Skeletal muscle satellite cell (primary cell): ENCODE results near the gene KRTAP10-5.
"Not testable (repeated sequence)": the region's sequence is repeated elsewhere in the genome, so short reads cannot be mapped to it uniquely, and the experiment has no call there.

Experiments used
- H3K27me3 ChIP-seq: 2 replicates; pipeline ENCODE4 v1.7.0; 2013; ENCODE audit warnings: low read length; ENCODE audit not compliant: control insufficient read depth, insufficient read depth
- H3K36me3 ChIP-seq: 2 replicates; pipeline ENCODE4 v1.7.0; 2013; ENCODE audit warnings: mild to moderate bottlenecking, control low read depth, low read length; ENCODE audit not compliant: insufficient read depth
- H3K4me1 ChIP-seq: 2 replicates; pipeline ENCODE4 v1.7.0; 2013; ENCODE audit warnings: low read length; ENCODE audit not compliant: control insufficient read depth, insufficient read depth
- H3K4me2 ChIP-seq: 2 replicates; pipeline ENCODE4 v1.7.0; 2013; ENCODE audit warnings: mild to moderate bottlenecking, low read length
- H3K4me3 ChIP-seq: 2 replicates; pipeline ENCODE4 v1.7.0; 2013; ENCODE audit warnings: low read length
- H3K9ac ChIP-seq: 2 replicates; pipeline ENCODE4 v1.7.0; 2013; ENCODE audit warnings: mild to moderate bottlenecking, low read depth, low read length, moderate library complexity
- H3K9me3 ChIP-seq: replicated peaks from 2 replicates; pipeline ENCODE4 v1.7.0; 2013; ENCODE audit warnings: mild to moderate bottlenecking, control low read depth, low read length

KRTAP10-5 gene

GRCh38 chr21:44566403-44566802 is 14.0 kb downstream of the KRTAP10-5 start:
- no peak overlapping the region for H3K4me3 ChIP-seq
- H3K4me2 ChIP-seq, result no peak overlapping the region
- H3K36me3 ChIP-seq, result no peaks in the 10 kb centered on the region
- no peak overlapping the region for H3K9ac ChIP-seq
- H3K27me3 ChIP-seq, result peaks cover 18% of the 10 kb centered on the region
- H3K9me3 ChIP-seq, result peaks cover 1% of the 10 kb centered on the region
- no peaks in the 10 kb centered on the region for H3K4me1 ChIP-seq

- Histone ChIP-seq H3K36me3 (no peaks in the 10 kb centered on the region), H3K9ac (no peak overlapping the region), H3K4me1 (no peaks in the 10 kb centered on the region), H3K27me3 (peaks cover 16% of the 10 kb centered on the region), H3K9me3 (no peaks in the 10 kb centered on the region), H3K4me3 (no peak overlapping the region), H3K4me2 (no peak overlapping the region)
These were observed 15.4 kb downstream of the KRTAP10-5 start for GRCh38 chr21:44564886-44565598.

GRCh38 chr21:44564099-44564498 is 16.3 kb downstream of the KRTAP10-5 start:
- Histone ChIP-seq H3K4me2 (no peak overlapping the region), H3K27me3 (peaks cover 22% of the 10 kb centered on the region), H3K36me3 (no peaks in the 10 kb centered on the region), H3K4me1 (no peaks in the 10 kb centered on the region), H3K9ac (no peak overlapping the region), H3K4me3 (no peak overlapping the region), H3K9me3 (no peaks in the 10 kb centered on the region)

GRCh38 chr21:44558695-44559094 is 21.7 kb downstream of the KRTAP10-5 start, which contains the start of gene KRTAP10-3:
KRTAP10-3 (minus strand) TSS chr21:44558795; CDS start chr21:44558715, 80 bp downstream.
- Histone ChIP-seq H3K9ac (no peak within 1 kb of the TSS), H3K4me1 (no peaks in the 10 kb centered on the region), H3K27me3 (peaks cover 59% of the 10 kb centered on the region), H3K36me3 (no peaks in the 10 kb centered on the region), H3K9me3 (no peaks in the 10 kb centered on the region), H3K4me2 (no peak within 1 kb of the TSS), H3K4me3 (no peak within 1 kb of the TSS)

GRCh38 chr21:44558329-44558675 is 22.1 kb downstream of the KRTAP10-5 start:
- H3K9me3 ChIP-seq, H3K4me1 ChIP-seq, H3K9ac ChIP-seq, H3K4me2 ChIP-seq, H3K36me3 ChIP-seq, H3K4me3 ChIP-seq: not testable (repeated sequence)
- H3K27me3 ChIP-seq, result peaks cover 61% of the 10 kb centered on the region

GRCh38 chr21:44557491-44558328 is 22.7 kb downstream of the KRTAP10-5 start:
- peaks cover 67% of the 10 kb centered on the region for H3K27me3 ChIP-seq
- H3K4me2 ChIP-seq, result no peak overlapping the region
- no peaks in the 10 kb centered on the region for H3K36me3 ChIP-seq
- no peak overlapping the region for H3K4me3 ChIP-seq
- no peaks in the 10 kb centered on the region for H3K9me3 ChIP-seq
- no peak overlapping the region for H3K9ac ChIP-seq
- no peaks in the 10 kb centered on the region for H3K4me1 ChIP-seq

GRCh38 chr21:44556879-44557278 is 23.5 kb downstream of the KRTAP10-5 start:
- no peaks in the 10 kb centered on the region for H3K9me3 ChIP-seq
- H3K27me3 ChIP-seq, result peaks cover 75% of the 10 kb centered on the region
- no peak overlapping the region for H3K4me3 ChIP-seq
- H3K4me2 ChIP-seq, result no peak overlapping the region
- H3K4me1 ChIP-seq, result no peaks in the 10 kb centered on the region
- no peaks in the 10 kb centered on the region for H3K36me3 ChIP-seq
- no peak overlapping the region for H3K9ac ChIP-seq

GRCh38 chr21:44555200-44555875 is 25.1 kb downstream of the KRTAP10-5 start:
- H3K9ac ChIP-seq, result no peak overlapping the region
- no peaks in the 10 kb centered on the region for H3K4me1 ChIP-seq
- H3K9me3 ChIP-seq, result no peaks in the 10 kb centered on the region
- no peak overlapping the region for H3K4me2 ChIP-seq
- peaks cover 83% of the 10 kb centered on the region for H3K27me3 ChIP-seq
- H3K4me3 ChIP-seq, result no peak overlapping the region
- no peaks in the 10 kb centered on the region for H3K36me3 ChIP-seq

GRCh38 chr21:44552681-44553080 is 27.7 kb downstream of the KRTAP10-5 start:
- Histone ChIP-seq H3K4me1 (no peaks in the 10 kb centered on the region), H3K36me3 (no peaks in the 10 kb centered on the region), H3K4me3 (no peak overlapping the region), H3K9me3 (no peaks in the 10 kb centered on the region), H3K4me2 (no peak overlapping the region), H3K27me3 (peaks cover 80% of the 10 kb centered on the region), H3K9ac (no peak overlapping the region)

- no peaks in the 10 kb centered on the region for H3K9me3 ChIP-seq
- no peaks in the 10 kb centered on the region for H3K36me3 ChIP-seq
- H3K27me3 ChIP-seq, result peaks cover 74% of the 10 kb centered on the region
- H3K4me3 ChIP-seq, result no peak overlapping the region
- H3K4me2 ChIP-seq, result no peak overlapping the region
- no peaks in the 10 kb centered on the region for H3K4me1 ChIP-seq
- H3K9ac ChIP-seq, result no peak overlapping the region
These were observed 28.3 kb downstream of the KRTAP10-5 start for GRCh38 chr21:44552136-44552535.

- Histone ChIP-seq H3K4me3 (no peak within 1 kb of the TSS), H3K27me3 (peaks cover 67% of the 10 kb centered on the region), H3K4me2 (no peak within 1 kb of the TSS), H3K36me3 (no peaks in the 10 kb centered on the region), H3K9me3 (no peaks in the 10 kb centered on the region), H3K9ac (no peak within 1 kb of the TSS), H3K4me1 (no peaks in the 10 kb centered on the region)
These were observed 29.0 kb downstream of the KRTAP10-5 start, which contains the start of gene KRTAP10-2 for GRCh38 chr21:44551340-44551961. KRTAP10-2 (minus strand) TSS chr21:44551505; CDS start chr21:44551458, 47 bp downstream.
